ENCODE data around the gene PRR23B. TPM values are rescaled to one million over a fixed set of nuclear protein-coding genes. Genes with fewer than 3 reads are reported as not detected.

PRR23B gene
- total RNA-seq, 1 experiment from 2014 or later = not detected

GRCh38 chr3:139044366-139045210, 23.9 kb upstream of the PRR23B start, which contains the start of gene PRR23C:
Gene PRR23C (minus strand): TSS chr3:139044892. CDS start chr3:139044620, 272 bp downstream.
- peaks cover 12% of the 10 kb centered on the region for H3K27me3 ChIP-seq (replicated peaks; ENCODE audit: insufficient read depth, low read depth, low read length, poor library complexity)
- DNase-seq (ENCODE audit: low spot score) = no peak
- no peak within 1 kb of the TSS for H3K27ac ChIP-seq (ENCODE audit: low read depth, low read length, poor library complexity, severe bottlenecking)
- no TSS peak for BruUV-seq (replicated peaks)
- H3K4me1 ChIP-seq (ENCODE audit: insufficient read depth, low read length, poor library complexity, severe bottlenecking) = no peaks in the 10 kb centered on the region
- TF ChIP-seq EZH2 (IDR thresholded peaks at IDR 0.05; ENCODE audit: borderline replicate concordance, low read depth, low read length, poor library complexity, severe bottlenecking) (no peak), CTCF (conservative IDR thresholded peaks at IDR 0.05; ENCODE audit: low read depth, low read length) (no peak)
- ChIA-PET CTCF (no interaction called here), POLR2A (ENCODE audit: low non-redundant PET) (no interaction called here)
- intact Hi-C loops (cut with micrococcal nuclease; ENCODE audit: unreplicated experiment) = no loop called here
- H3K4me3 ChIP-seq (ENCODE audit: low read depth, low read length, poor library complexity, severe bottlenecking) = no peak within 1 kb of the TSS
- H3K9me3 ChIP-seq (ENCODE audit: low read depth, low read length, poor library complexity, severe bottlenecking) = no peaks in the 10 kb centered on the region
- H3K36me3 ChIP-seq (ENCODE audit: insufficient read depth, low read length, poor library complexity, severe bottlenecking) = no peaks in the 10 kb centered on the region

GRCh38 chr3:139043554-139044365, 23.0 kb upstream of the PRR23B start:
- intact Hi-C loops (cut with micrococcal nuclease; ENCODE audit: unreplicated experiment) = no loop called here
- Histone ChIP-seq H3K27ac (ENCODE audit: low read depth, low read length, poor library complexity, severe bottlenecking) (no peak overlapping the region), H3K27me3 (replicated peaks; ENCODE audit: insufficient read depth, low read depth, low read length, poor library complexity) (peaks cover 20% of the 10 kb centered on the region), H3K9me3 (ENCODE audit: low read depth, low read length, poor library complexity, severe bottlenecking) (no peaks in the 10 kb centered on the region), H3K4me3 (ENCODE audit: low read depth, low read length, poor library complexity, severe bottlenecking) (no peak overlapping the region), H3K36me3 (ENCODE audit: insufficient read depth, low read length, poor library complexity, severe bottlenecking) (no peaks in the 10 kb centered on the region), H3K4me1 (ENCODE audit: insufficient read depth, low read length, poor library complexity, severe bottlenecking) (no peaks in the 10 kb centered on the region)
- no TSS peak for BruUV-seq (replicated peaks)
- no peak for TF ChIP-seq CTCF (conservative IDR thresholded peaks at IDR 0.05; ENCODE audit: low read depth, low read length)
- POLR2A ChIA-PET (ENCODE audit: low non-redundant PET) = no interaction called here
- CTCF ChIA-PET = no interaction called here
- no peak for DNase-seq (ENCODE audit: low spot score)

GRCh38 chr3:139037478-139037877, 16.8 kb upstream of the PRR23B start:
- no peak for DNase-seq (ENCODE audit: low spot score)
- TF ChIP-seq EZH2 (IDR thresholded peaks at IDR 0.05; ENCODE audit: borderline replicate concordance, low read depth, low read length, poor library complexity, severe bottlenecking) (no peak), CTCF (conservative IDR thresholded peaks at IDR 0.05; ENCODE audit: low read depth, low read length) (no peak)
- Histone ChIP-seq H3K27me3 (replicated peaks; ENCODE audit: insufficient read depth, low read depth, low read length, poor library complexity) (peaks cover 23% of the 10 kb centered on the region), H3K4me3 (ENCODE audit: low read depth, low read length, poor library complexity, severe bottlenecking) (no peak overlapping the region), H3K27ac (ENCODE audit: low read depth, low read length, poor library complexity, severe bottlenecking) (no peak overlapping the region), H3K36me3 (ENCODE audit: insufficient read depth, low read length, poor library complexity, severe bottlenecking) (no peaks in the 10 kb centered on the region), H3K9me3 (ENCODE audit: low read depth, low read length, poor library complexity, severe bottlenecking) (no peaks in the 10 kb centered on the region), H3K4me1 (ENCODE audit: insufficient read depth, low read length, poor library complexity, severe bottlenecking) (no peaks in the 10 kb centered on the region)
- intact Hi-C loops (cut with micrococcal nuclease; ENCODE audit: unreplicated experiment) = no loop called here
- no TSS peak for BruUV-seq (replicated peaks)
- CTCF ChIA-PET = no interaction called here
- POLR2A ChIA-PET (ENCODE audit: low non-redundant PET) = no interaction called here

Data from A673 (cell line).